Liver (tissue), 9 donors: ENCODE data around the gene NPC1L1. TPM values are rescaled to one million over a fixed set of nuclear protein-coding genes. Genes with fewer than 3 reads are reported as not detected.

ENCODE experiments used
- DNase-seq: peaks from one replicate; pipeline ENCODE4 v3.0.0-alpha.2; 2017; ENCODE audit warnings: low spot score
- H3K27ac ChIP-seq, 2 donors: one replicate each; pipeline ENCODE4 v1.7.0; 2013; ENCODE audit warnings: inconsistent platforms in 2 of 2, low read length in 2 of 2, control low read depth in 1 of 2, low read depth in 1 of 2, mild to moderate bottlenecking in 1 of 2
- H3K27me3 ChIP-seq, 4 donors: one replicate each; pipeline versions ENCODE4 v1.6.1 to v1.7.0; 2013; ENCODE audit warnings: low read length in 3 of 4, inconsistent platforms in 1 of 4, mild to moderate bottlenecking in 1 of 4, moderate library complexity in 1 of 4; ENCODE audit not compliant: control insufficient read depth in 4 of 4, insufficient read depth in 4 of 4
- H3K36me3 ChIP-seq, 4 donors: one replicate each; pipeline versions ENCODE4 v1.6.1 to v1.7.0; 2013; ENCODE audit warnings: low read length in 3 of 4, mild to moderate bottlenecking in 3 of 4, low read depth in 1 of 4, moderate library complexity in 1 of 4; ENCODE audit not compliant: control insufficient read depth in 4 of 4, insufficient read depth in 3 of 4
- H3K4me1 ChIP-seq, 4 donors: one replicate each; pipeline versions ENCODE4 v1.6.1 to v1.7.0; 2013; ENCODE audit warnings: low read length in 3 of 4, mild to moderate bottlenecking in 3 of 4, moderate library complexity in 1 of 4; ENCODE audit not compliant: control insufficient read depth in 4 of 4, insufficient read depth in 4 of 4
- H3K4me3 ChIP-seq, 3 donors: one replicate each; pipeline versions ENCODE4 v1.6.1 to v1.7.0; 2013; ENCODE audit warnings: low read length in 3 of 3, control low read depth in 1 of 3, low read depth in 1 of 3, mild to moderate bottlenecking in 1 of 3
- H3K9ac ChIP-seq, 2 donors: one replicate each; pipeline ENCODE4 v1.7.0; 2013; ENCODE audit warnings: low read length in 2 of 2, mild to moderate bottlenecking in 2 of 2, moderate library complexity in 2 of 2, control low read depth in 1 of 2, low read depth in 1 of 2
- H3K9me3 ChIP-seq, 4 donors: one replicate each; pipeline versions ENCODE4 v1.6.1 to v1.7.0; 2013; ENCODE audit warnings: low read length in 3 of 4; ENCODE audit not compliant: control insufficient read depth in 4 of 4
- CTCF ChIP-seq: fragments of 150-350 bp; IDR thresholded peaks from 2 replicates; pipeline ENCODE4 v1.5.1; 2017; ENCODE audit warnings: improper control_type of control experiment, low read depth, low read length; ENCODE audit not compliant: missing input control
- EGR1 ChIP-seq, 2 donors: IDR thresholded peaks; 2 replicates each; pipeline ENCODE4 v1.6.1; 2016 to 2018; ENCODE audit warnings: antibody characterized with exemption in 2 of 2, low read depth in 2 of 2
- FOXA1 ChIP-seq: IDR thresholded peaks from 2 replicates; pipeline ENCODE4 v1.6.1; 2016; ENCODE audit warnings: antibody characterized with exemption
- GABPA ChIP-seq, 2 donors: IDR thresholded peaks in 1 of 2; conservative IDR thresholded peaks in 1 of 2; 2 replicates each; pipeline ENCODE4 v1.6.1; 2016; ENCODE audit warnings: antibody characterized with exemption in 2 of 2, mild to moderate bottlenecking in 1 of 2, moderate library complexity in 1 of 2
- HNF4A ChIP-seq, 2 donors: conservative IDR thresholded peaks; 2 replicates each; pipeline ENCODE4 v1.6.1; 2016; ENCODE audit warnings: antibody characterized with exemption in 2 of 2, mild to moderate bottlenecking in 2 of 2
- HNF4G ChIP-seq: IDR thresholded peaks from 2 replicates; pipeline ENCODE4 v1.6.1; 2016; ENCODE audit warnings: antibody characterized with exemption
- JUND ChIP-seq, 2 donors: IDR thresholded peaks; 2 replicates each; pipeline ENCODE4 v1.6.1; 2016; ENCODE audit warnings: antibody characterized with exemption in 2 of 2
- MAX ChIP-seq: IDR thresholded peaks from 2 replicates; pipeline ENCODE4 v1.6.1; 2016; ENCODE audit warnings: antibody characterized with exemption
- NR2F2 ChIP-seq: IDR thresholded peaks from 2 replicates; pipeline ENCODE4 v1.6.1; 2016; ENCODE audit warnings: antibody characterized with exemption
- REST ChIP-seq: IDR thresholded peaks from 2 replicates; pipeline ENCODE4 v1.6.1; 2016; ENCODE audit warnings: antibody characterized with exemption, mild to moderate bottlenecking
- RXRA ChIP-seq, 2 donors: IDR thresholded peaks; 2 replicates each; pipeline ENCODE4 v1.6.1; 2017 to 2018; ENCODE audit warnings: antibody characterized with exemption in 2 of 2, mild to moderate bottlenecking in 1 of 2
- SP1 ChIP-seq: IDR thresholded peaks from 2 replicates; pipeline ENCODE4 v1.6.1; 2018; ENCODE audit warnings: antibody characterized with exemption, mild to moderate bottlenecking
- TAF1 ChIP-seq: conservative IDR thresholded peaks from 2 replicates; pipeline ENCODE4 v1.6.1; 2016; ENCODE audit warnings: antibody characterized with exemption, mild to moderate bottlenecking
- YY1 ChIP-seq: IDR thresholded peaks from 2 replicates; pipeline ENCODE4 v1.6.1; 2016; ENCODE audit warnings: antibody characterized with exemption, mild to moderate bottlenecking
- ZBTB33 ChIP-seq: IDR thresholded peaks from 2 replicates; pipeline ENCODE4 v1.6.1; 2016; ENCODE audit warnings: antibody characterized with exemption
- WGBS: extraction: QIAGEN DNeasy Blood & Tissue Kit; methylation state at CpG from one replicate; pipeline ENCODE4 v1.1.7; 2013; 5-methylcytosine and 5-hydroxymethylcytosine counted together
- polyA plus RNA-seq, 2 donors: library from polyadenylated mRNA; stranded (reverse) in 1 of 2; unstranded in 1 of 2; fragments of 200-250 nt in 1 of 2; fragments of >200 nt in 1 of 2; fragmentation: Nextera tagmentation in 1 of 2; extraction: Ambion mirVana in 1 of 2; gene quantifications; one replicate each; pipeline versions ENCODE4 v1.2.1 to v1.2.3, GENCODE V29; 2013 to 2015
- total RNA-seq, 2 donors: library from RNA; depleted of rRNA; stranded (reverse); fragments of >200 nt; gene quantifications; one replicate each; pipeline ENCODE4 v1.2.3, GENCODE V29; 2014
- donor health status: healthy.
- donor health status: healthy.
- donor health status: healthy.
- donor health status: healthy.
- donor health status: healthy.

NPC1L1 gene
- total and polyA plus RNA-seq, 4 donors, result 7.2 to 22.1 (median 15.3) TPM

- no peaks in the 10 kb centered on the region for H3K27me3 ChIP-seq
- H3K36me3 ChIP-seq, result no peaks in the 10 kb centered on the region
- H3K4me1 ChIP-seq, result no peaks in the 10 kb centered on the region
- TF ChIP-seq MAX (no peak), SP1 (no peak), EGR1 (IDR thresholded peaks at IDR 0.05; ENCODE audit: low read depth in 2 of 2) (no peak), CTCF (no peak), GABPA (IDR thresholded peaks at IDR 0.05 in 1 of 2, conservative IDR thresholded peaks at IDR 0.05 in 1 of 2) (no peak), NR2F2 (no peak), HNF4G (no peak), HNF4A (conservative IDR thresholded peaks at IDR 0.05) (no peak), JUND (IDR thresholded peaks at IDR 0.05) (no peak), TAF1 (no peak), REST (no peak), RXRA (IDR thresholded peaks at IDR 0.05) (no peak), ZBTB33 (no peak), YY1 (no peak), FOXA1 (no peak)
- WGBS, result 60% methylated on average over 4 of the region's 4 CpGs
- H3K4me3 ChIP-seq, result no peak overlapping the region
- no peak overlapping the region for H3K27ac ChIP-seq
- no peaks in the 10 kb centered on the region for H3K9me3 ChIP-seq
- H3K9ac ChIP-seq, result no peak overlapping the region
- no peak for DNase-seq
Observed at GRCh38 chr7:44498230-44498954, 42.7 kb downstream of the NPC1L1 start.
